ENCODE data around the gene NR2F6.
"Not testable (repeated sequence)": the region's sequence is repeated elsewhere in the genome, so short reads cannot be mapped to it uniquely, and the experiment has no call there.

NR2F6 gene

DNA sequence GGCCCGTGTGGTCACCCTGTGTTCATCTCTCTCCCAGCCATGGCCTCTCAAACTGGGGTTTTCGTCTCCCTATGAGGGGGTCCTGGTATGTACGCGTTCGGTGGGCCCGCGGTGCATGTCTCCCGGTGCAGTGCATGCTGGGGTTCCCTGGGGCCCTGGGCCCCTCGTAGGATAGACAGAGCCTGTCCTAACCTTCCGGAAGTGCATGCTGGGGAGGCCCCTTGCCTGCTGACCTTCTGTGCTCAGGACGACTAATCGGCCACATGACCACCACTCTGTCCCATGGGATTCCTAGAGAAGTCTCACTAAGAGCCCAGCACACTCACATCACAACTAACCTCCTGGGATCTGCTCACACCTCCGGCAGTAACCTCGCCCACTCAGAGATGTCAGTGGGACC lies 35.4 kb downstream of the NR2F6 start:
- DNase-seq: no peak

DNA sequence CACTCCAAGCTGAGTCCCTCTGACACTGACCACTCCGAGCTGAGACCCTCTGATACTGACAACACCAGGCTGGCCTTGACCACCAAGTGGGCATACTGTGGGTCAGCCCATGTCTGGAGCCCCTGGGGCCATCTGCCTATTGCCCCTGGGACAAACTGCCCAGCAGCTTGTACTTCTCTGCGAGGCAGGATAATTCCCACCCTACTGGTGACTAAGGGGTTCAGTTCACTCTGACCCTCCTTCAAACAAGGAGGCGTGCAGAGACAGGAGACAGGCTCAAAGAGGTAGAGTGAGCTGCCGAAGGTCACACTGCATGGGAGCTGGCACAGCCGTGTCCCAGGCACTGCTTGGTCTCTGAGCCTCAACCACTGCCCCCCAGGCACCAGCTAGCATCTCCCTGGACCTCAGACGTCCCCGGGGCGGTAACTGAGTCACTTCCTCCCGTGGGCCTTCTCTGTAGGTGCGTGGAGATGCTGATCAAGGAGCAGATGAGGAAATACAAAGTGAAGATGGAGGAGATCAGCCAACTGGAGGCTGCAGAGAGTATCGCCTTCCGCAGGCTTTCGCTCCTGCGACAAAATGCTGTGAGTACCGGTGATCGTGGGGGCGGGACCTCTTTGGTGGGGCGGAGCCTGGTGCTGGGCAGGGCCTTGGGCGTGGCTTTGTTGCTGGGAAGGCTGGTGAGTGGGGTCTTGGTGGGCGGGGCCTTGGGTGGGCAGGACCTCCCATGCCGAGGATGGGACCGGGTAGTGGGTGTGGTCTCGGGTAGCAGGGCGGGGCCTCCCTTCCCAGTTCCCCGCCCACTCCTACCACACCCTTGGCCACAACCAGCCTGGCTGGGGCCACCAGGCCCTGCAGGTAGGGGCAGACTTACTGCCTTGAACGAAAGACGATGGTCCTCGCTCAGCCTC lies 36.3 kb downstream of the NR2F6 start:
- DNase-seq: no peak

DNA sequence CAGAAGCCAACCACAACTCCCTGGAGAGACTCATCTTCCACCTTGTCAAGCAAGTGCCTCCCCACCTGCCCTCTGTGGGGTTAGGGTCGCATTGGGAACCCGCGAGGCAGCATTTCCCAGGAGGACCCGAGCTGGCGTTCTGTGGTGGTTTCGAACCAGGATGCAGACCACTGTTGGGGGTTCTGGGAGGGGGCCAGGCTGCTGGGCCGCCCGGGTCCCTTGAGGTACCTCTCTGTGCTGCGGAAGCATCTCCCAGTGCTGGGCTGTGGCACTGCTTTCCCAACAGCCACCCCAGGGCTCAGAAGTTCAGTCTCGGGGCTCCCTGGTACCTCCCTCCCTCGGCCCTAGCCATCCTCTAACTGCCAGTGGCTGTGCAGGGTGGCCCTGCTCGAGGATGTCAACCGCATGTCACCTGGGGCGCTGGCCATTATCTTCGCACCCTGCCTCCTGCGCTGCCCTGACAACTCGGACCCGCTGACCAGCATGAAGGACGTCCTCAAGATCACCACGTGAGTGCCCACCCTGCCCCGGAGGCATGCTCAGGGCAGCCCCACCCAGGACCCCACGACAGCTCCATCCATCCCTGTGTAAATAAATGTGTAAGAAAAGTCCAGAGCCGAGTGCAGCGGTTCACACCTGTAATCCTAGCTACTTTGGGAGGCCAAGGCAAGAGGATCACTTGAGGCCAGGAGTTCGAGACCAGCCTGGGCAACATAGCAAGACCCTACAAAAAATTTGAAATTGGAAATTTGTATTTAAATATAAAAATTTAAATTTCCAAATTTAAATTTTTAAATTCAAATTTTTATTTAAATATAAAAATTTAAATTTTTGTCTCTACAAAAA lies 38.8 kb downstream of the NR2F6 start:
- no peak for DNase-seq

DNA sequence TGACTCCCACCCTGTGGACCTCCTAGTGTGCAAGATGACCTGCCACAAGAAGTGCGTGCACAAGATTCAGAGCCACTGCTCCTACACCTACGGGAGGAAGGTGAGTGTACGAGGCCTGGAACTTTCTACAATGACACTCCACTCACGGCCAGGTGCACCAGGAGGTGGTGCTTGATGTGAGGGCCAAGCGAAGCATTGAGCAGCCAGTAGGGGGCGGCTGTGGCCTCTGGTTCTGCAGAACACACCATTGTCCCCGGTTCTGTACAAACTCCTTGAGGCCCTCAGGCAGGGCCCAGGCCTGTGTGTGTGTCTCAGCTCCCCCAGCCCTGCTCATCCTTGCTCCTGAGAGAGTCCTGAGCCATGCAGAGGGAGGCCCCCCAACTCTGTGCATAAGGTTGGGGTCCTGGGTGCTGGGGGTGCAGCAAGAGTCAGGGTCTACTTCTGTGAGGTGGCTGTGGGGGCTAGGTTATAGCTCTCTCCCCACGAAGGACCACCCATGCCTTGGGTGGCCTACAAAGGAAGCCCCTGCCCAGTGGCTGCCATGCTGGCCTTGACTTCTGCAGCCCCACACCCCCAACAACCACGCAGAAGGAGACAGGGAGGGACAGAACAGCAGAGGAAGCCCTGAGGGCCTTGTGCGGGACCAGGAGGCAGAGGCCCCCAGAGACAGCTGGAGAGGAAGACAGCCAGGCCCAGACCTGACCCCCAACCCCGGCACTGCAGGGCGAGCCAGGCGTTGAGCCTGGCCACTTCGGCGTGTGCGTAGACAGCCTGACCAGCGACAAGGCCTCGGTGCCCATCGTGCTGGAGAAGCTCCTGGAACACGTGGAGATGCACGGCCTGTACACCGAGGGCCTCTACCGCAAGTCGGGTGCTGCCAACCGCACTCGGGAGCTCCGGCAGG lies 40.2 kb downstream of the NR2F6 start:
- no peak for DNase-seq

DNA sequence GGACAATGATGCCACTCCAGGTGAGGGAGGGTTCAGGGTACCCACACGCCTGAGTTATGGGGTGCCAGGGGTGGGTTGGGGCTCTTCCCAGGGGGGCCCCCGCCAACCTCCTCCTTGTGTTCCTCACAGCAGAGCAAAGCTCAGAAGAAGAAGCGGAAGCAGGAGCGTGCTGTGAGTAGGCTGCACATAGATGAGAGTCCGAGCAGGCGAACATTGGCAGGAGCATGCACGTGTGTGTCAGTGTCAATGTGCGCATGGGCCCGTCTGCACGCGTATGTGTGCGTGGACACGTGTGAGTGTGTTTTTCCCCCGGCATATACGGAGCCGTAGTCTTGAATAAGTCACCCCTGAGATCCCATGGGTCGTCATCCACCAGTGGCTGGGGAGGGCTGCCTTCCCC lies 43.0 kb downstream of the NR2F6 start:
- DNase-seq: no peak

GRCh38 chr19:17202249-17202648 lies 43.5 kb downstream of the NR2F6 start:
- DNase-seq: no peak

- no peak for DNase-seq
These were observed 45.2 kb downstream of the NR2F6 start for GRCh38 chr19:17200408-17201079.

DNA sequence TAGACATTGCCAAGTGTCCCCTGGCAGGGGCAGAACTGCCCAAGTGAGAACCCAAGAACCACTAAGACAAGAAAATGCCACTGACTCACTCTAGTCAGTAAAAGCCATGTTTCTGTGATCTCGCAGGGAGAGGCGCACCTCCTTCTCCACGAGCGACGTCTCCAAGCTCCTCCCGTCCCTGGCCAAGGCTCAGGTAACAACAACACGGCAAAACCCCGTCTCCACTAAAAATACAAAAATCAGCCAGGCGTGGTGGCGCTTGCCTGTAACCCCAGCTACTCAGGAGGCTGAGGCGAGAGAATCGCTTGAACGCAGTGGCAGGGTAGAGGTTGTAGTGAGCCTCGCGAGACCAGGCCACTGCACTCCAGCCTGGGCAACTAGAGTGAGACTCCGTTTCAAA lies 48.1 kb downstream of the NR2F6 start:
- no peak for DNase-seq

- no peak for DNase-seq
These were observed 49.1 kb downstream of the NR2F6 start for GRCh38 chr19:17196610-17197009.

DNA sequence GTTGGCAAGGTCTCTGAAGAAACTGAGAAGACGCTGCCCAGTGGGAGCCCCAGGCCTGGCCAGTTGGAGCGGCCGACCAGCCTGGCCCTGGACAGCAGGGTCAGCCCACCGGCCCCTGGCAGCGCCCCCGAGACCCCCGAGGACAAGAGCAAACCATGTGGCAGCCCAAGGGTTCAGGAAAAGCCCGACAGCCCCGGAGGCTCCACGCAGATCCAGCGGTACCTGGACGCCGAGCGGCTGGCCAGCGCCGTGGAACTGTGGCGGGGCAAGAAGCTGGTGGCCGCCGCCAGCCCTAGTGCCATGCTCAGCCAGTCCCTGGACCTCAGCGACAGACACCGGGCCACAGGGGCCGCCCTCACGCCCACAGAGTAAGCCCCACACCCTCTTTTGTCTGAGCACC lies 50.6 kb downstream of the NR2F6 start:
- no peak for DNase-seq

- DNase-seq: no peak
These were observed 51.1 kb downstream of the NR2F6 start for GRCh38 chr19:17194608-17195007.

DNA sequence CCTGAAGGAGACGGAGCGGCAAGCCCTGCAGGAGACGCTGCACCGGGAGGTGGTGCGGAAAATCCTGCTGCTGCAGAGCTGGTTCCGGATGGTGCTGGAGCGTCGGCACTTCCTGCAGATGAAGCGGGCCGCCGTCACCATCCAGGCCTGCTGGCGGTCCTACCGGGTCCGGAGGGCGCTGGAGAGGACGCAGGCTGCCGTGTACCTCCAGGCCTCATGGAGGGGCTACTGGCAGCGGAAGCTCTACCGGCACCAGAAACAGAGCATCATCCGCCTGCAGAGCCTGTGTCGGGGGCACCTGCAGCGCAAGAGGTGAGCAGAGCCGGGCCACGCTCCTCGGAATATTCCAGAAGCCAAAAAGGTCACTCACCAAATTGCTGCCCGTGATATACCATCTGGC lies 53.0 kb downstream of the NR2F6 start:
- DNase-seq: no peak

DNA sequence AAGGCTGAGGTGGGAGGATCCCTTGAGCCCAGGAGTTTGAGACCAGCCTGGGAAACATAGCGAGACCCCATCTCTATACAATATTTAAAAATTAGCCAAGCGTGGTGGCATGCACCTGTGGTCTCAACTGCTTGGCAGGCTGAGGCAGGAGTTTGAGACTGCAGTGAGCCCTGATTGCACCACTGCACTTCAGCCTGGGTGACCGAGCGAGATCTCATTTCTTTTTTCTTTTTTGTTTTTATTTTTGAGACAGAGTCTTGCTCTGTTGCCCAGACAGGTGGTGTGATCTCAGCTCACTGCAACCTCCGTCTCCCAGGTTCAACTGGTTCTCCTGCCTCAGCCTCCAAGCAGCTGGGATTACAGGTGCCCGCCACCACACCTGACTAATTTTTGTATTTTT lies 54.0 kb downstream of the NR2F6 start:
- DNase-seq: not testable (repeated sequence)

- no peak for DNase-seq
These were observed 60.1 kb downstream of the NR2F6 start for GRCh38 chr19:17185590-17185989.

- no peak for DNase-seq
These were observed 61.3 kb downstream of the NR2F6 start for GRCh38 chr19:17184371-17184841.

DNA sequence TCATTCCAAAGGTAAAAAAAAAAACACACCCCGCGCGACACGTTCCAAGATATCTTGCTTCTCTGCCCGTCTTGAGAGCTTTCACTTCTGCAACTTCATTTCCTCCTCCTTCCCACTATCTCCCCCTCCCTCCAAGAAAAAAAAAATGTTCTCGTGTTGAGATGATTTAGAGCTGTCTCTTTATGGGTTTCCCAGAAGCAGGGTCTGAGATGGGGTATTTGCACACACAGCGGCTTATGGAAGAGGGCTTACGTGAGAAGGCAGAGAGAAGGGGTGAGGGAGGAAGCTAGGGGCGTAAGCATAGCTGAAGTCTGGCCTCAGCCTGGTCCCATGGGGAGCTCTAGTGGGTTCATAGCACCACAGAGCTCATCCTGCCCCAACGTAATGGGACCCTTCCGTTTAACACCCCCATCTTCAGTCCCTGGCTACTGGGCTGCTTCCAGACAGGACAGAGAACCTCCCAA lies 61.8 kb downstream of the NR2F6 start:
- DNase-seq: peak; percentile 61

- no peak for DNase-seq
These were observed 62.4 kb downstream of the NR2F6 start for GRCh38 chr19:17183271-17183761.
